ENCODE data around the gene PRM2. TPM values are rescaled to one million over a fixed set of nuclear protein-coding genes. Genes with fewer than 3 reads are reported as not detected.

PRM2 gene
- total and polyA plus RNA-seq, 2 donors (not counting 3 experiments of a cell fraction or from before 2014, with no cell fraction given) = not detected

GRCh38 chr16:11240636-11241473, 35.4 kb downstream of the PRM2 start:
- Histone ChIP-seq H3K4me3 (replicated peaks in 1 of 3; ENCODE audit: insufficient read depth in 1 of 3, low read depth in 1 of 3, low read length in 3 of 3) (no peak overlapping the region), H3K36me3 (ENCODE audit: control insufficient read depth in 2 of 2, extremely low read depth in 1 of 2, insufficient read depth in 2 of 2, low read length in 2 of 2) (no peaks in the 10 kb centered on the region), H3K4me1 (ENCODE audit: control insufficient read depth, extremely low read depth, insufficient read depth, low read length) (no peaks in the 10 kb centered on the region), H3K9me3 (replicated peaks; ENCODE audit: control insufficient read depth, insufficient read depth, low read length) (no peaks in the 10 kb centered on the region), H3K9me1 (replicated peaks; ENCODE audit: control insufficient read depth, extremely low read depth, insufficient read depth, low read length) (no peaks in the 10 kb centered on the region), H3K27ac (ENCODE audit: insufficient read depth, low read depth, low read length) (no peak overlapping the region), H3K4me2 (ENCODE audit: insufficient read depth, low read length) (no peak overlapping the region), H3K79me2 (ENCODE audit: control insufficient read depth, insufficient read depth, low read length) (no peaks in the 10 kb centered on the region), H3K9ac (replicated peaks; ENCODE audit: extremely low read depth, insufficient read depth, low read length) (no peak overlapping the region), H2AFZ (ENCODE audit: low read depth, low read length) (no peak overlapping the region), H3K27me3 (ENCODE audit: control insufficient read depth in 2 of 2, insufficient read depth in 2 of 2, low read length in 2 of 2) (peaks cover 4 to 6% of the 10 kb centered on the region in 2 experiments), H4K20me1 (replicated peaks; ENCODE audit: control insufficient read depth, extremely low read depth, insufficient read depth, low read length) (no peaks in the 10 kb centered on the region)
- no peak for TF ChIP-seq POLR2AphosphoS5 (IDR thresholded peaks at IDR 0.05; ENCODE audit: insufficient read depth, low read depth, low read length)
- no peak for TF ChIP-seq EZH2 (IDR thresholded peaks at IDR 0.05; ENCODE audit: borderline replicate concordance, low read depth, low read length, severe bottlenecking)
- no peak for TF ChIP-seq POLR2A (IDR thresholded peaks at IDR 0.05; ENCODE audit: low read depth, low read length)
- TF ChIP-seq GATA2 (IDR thresholded peaks at IDR 0.05; ENCODE audit: insufficient read depth, insufficient read length, low read depth, low read length) = no peak
- TF ChIP-seq FOS (IDR thresholded peaks at IDR 0.05; ENCODE audit: borderline replicate concordance, insufficient read depth, low read length) = no peak
- TF ChIP-seq MAX (IDR thresholded peaks at IDR 0.05; ENCODE audit: insufficient read depth, insufficient read length) = no peak
- no peak for TF ChIP-seq JUN (IDR thresholded peaks at IDR 0.05; ENCODE audit: borderline replicate concordance, insufficient read depth, insufficient read length, low read depth)
- TF ChIP-seq MYC (IDR thresholded peaks at IDR 0.05; ENCODE audit: low read depth, low read length) = no peak
- TF ChIP-seq, protein P1, sequence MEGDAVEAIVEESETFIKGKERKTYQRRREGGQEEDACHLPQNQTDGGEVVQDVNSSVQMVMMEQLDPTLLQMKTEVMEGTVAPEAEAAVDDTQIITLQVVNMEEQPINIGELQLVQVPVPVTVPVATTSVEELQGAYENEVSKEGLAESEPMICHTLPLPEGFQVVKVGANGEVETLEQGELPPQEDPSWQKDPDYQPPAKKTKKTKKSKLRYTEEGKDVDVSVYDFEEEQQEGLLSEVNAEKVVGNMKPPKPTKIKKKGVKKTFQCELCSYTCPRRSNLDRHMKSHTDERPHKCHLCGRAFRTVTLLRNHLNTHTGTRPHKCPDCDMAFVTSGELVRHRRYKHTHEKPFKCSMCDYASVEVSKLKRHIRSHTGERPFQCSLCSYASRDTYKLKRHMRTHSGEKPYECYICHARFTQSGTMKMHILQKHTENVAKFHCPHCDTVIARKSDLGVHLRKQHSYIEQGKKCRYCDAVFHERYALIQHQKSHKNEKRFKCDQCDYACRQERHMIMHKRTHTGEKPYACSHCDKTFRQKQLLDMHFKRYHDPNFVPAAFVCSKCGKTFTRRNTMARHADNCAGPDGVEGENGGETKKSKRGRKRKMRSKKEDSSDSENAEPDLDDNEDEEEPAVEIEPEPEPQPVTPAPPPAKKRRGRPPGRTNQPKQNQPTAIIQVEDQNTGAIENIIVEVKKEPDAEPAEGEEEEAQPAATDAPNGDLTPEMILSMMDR (IDR thresholded peaks at IDR 0.05; ENCODE audit: extremely low read depth in 1 of 2, insufficient read depth in 1 of 2, low read depth in 1 of 2, low read length in 2 of 2) = no peak
- ChIA-PET CTCF (interaction anchor here (0.7 kb wide), 1 partner anchor 13 kb away, joined by 3 read pairs; no protein-coding TSS in a partner anchor), POLR2A (no interaction called here)
- dilution Hi-C loops (cut with MboI; ENCODE audit: extremely low pct_ligation_motif_present, low sequenced_read_pairs) = no loop called here
- no peak for FAIRE-seq
- no TSS peak for BruUV-seq (replicated peaks)
- DNase-seq (ENCODE audit: low read depth, low spot score) = no peak
- intact Hi-C loops (cut with micrococcal nuclease) = no loop called here

Data from endothelial cell of umbilical vein (primary cell).